Measurements from ENCODE around the gene MMP24. TPM values are rescaled to one million over a fixed set of nuclear protein-coding genes. Genes with fewer than 3 reads are reported as not detected.

Gene MMP24
- total and polyA plus RNA-seq, 2 experiments from 2014 or later, result 2.0 to 27.3 TPM

- TF ChIP-seq, protein P1, sequence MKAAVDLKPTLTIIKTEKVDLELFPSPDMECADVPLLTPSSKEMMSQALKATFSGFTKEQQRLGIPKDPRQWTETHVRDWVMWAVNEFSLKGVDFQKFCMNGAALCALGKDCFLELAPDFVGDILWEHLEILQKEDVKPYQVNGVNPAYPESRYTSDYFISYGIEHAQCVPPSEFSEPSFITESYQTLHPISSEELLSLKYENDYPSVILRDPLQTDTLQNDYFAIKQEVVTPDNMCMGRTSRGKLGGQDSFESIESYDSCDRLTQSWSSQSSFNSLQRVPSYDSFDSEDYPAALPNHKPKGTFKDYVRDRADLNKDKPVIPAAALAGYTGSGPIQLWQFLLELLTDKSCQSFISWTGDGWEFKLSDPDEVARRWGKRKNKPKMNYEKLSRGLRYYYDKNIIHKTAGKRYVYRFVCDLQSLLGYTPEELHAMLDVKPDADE (IDR thresholded peaks at IDR 0.05), result no peak
- TF ChIP-seq ZNF114 (CRISPR knock-in tag; IDR thresholded peaks at IDR 0.05), result no peak
- no peak for TF ChIP-seq ZNF331 (CRISPR knock-in tag; IDR thresholded peaks at IDR 0.05; ENCODE audit: low read depth)
- no peak for TF ChIP-seq JUNB (IDR thresholded peaks at IDR 0.05; ENCODE audit: unreplicated experiment)
- no peak for TF ChIP-seq STAT1 (IDR thresholded peaks at IDR 0.05; ENCODE audit: unreplicated experiment)
Observed at GRCh38 chr20:35320396-35321126, 94.1 kb downstream of the MMP24 start (continued).

DNA sequence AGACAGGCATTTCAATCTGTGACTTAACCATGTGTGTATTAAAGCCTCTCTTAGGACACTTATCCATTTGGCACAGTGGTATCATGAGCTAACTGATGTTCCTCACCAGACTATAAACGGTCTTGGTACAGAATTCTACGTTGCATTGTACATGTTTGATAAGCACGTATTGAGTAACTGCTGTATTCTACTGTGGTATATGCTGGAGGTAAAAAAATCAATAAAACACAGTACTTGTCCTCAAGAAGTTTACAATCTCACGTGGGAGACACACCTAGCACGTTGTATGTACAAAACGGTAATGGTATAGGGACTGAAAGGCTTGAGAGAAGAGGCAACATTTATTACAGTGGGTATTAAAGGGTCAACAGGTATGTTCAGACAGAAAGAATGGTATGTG, 98.9 kb downstream of the MMP24 start:
- Mint-ChIP-seq H3K36me3 (ENCODE audit: low read depth) (no peaks in the 10 kb centered on the region), H3K27ac (no peak overlapping the region), H3K4me1 (peaks cover 15% of the 10 kb centered on the region), H3K27me3 (ENCODE audit: insufficient read depth, low read depth, poor library complexity) (no peaks in the 10 kb centered on the region), H3K9me3 (no peaks in the 10 kb centered on the region), H3K4me3 (no peak overlapping the region)
- Histone ChIP-seq H3K79me2 (replicated peaks; ENCODE audit: insufficient read depth) (no peaks in the 10 kb centered on the region), H3K4me3 (no peak overlapping the region), H2AFZ (no peak overlapping the region), H3K27ac (ENCODE audit: low read depth) (0 out of 2 replicates have a peak overlapping the region, but pooled peaks have one; percentile 4), H3K4me1 (ENCODE audit: insufficient read depth) (no peaks in the 10 kb centered on the region), H3F3A (replicated peaks; ENCODE audit: low read depth) (no peaks in the 10 kb centered on the region), H3K4me2 (no peak overlapping the region), H3K9me2 (ENCODE audit: insufficient read depth) (no peaks in the 10 kb centered on the region), H3K36me3 (ENCODE audit: insufficient read depth) (no peaks in the 10 kb centered on the region), H4K20me1 (replicated peaks; ENCODE audit: insufficient read depth) (peaks cover 7% of the 10 kb centered on the region; the same call in 1 of the 2 replicates), H3K27me3 (ENCODE audit: insufficient read depth) (no peaks in the 10 kb centered on the region)
- TF ChIP-seq JUNB (IDR thresholded peaks at IDR 0.05; ENCODE audit: unreplicated experiment) (no peak), POLR2AphosphoS5 (IDR thresholded peaks at IDR 0.05; ENCODE audit: low read depth) (no peak), EZH2 (IDR thresholded peaks at IDR 0.05; ENCODE audit: low read depth, unreplicated experiment) (no peak), NANOG (IDR thresholded peaks at IDR 0.05; ENCODE audit: borderline replicate concordance) (no peak), ZNF114 (CRISPR knock-in tag; IDR thresholded peaks at IDR 0.05) (no peak), ZNF462 (CRISPR knock-in tag; IDR thresholded peaks at IDR 0.05) (no peak), CTCF (conservative IDR thresholded peaks at IDR 0.05; ENCODE audit: low read depth in 2 of 2) (no peak), ZNF331 (CRISPR knock-in tag; IDR thresholded peaks at IDR 0.05; ENCODE audit: low read depth) (no peak)
- TF ChIP-seq, protein P1 (IDR thresholded peaks at IDR 0.05), result no peak
- ATAC-seq (no peak), DNase-seq (ENCODE audit: low spot score) (no peak)

All from GM23338 (cell line).